Measurements from ENCODE around the gene CXorf66. TPM values are rescaled to one million over a fixed set of nuclear protein-coding genes. Genes with fewer than 3 reads are reported as not detected.

The CXorf66 gene
- total and polyA plus RNA-seq, 9 of the 15 experiments (the other 6 are each of a cell fraction or from before 2014, with no cell fraction given), result not detected

- Histone ChIP-seq H3K4me3 (peak overlapping the region; percentile 83), H3K9me3 (replicated peaks; ENCODE audit: control insufficient read depth, insufficient read depth, low read depth, low read length) (no peaks in the 10 kb centered on the region), H3K36me3 (ENCODE audit: control insufficient read depth, insufficient read depth, low read length) (peaks cover 5% of the 10 kb centered on the region; the same call in 1 of the 3 replicates), H3K9me1 (ENCODE audit: control insufficient read depth, insufficient read depth, low read length) (no peaks in the 10 kb centered on the region), H3K4me1 (replicated peaks in 1 of 2; ENCODE audit: control insufficient read depth in 2 of 2, insufficient read depth in 2 of 2, low read length in 2 of 2) (peaks cover 4 to 11% of the 10 kb centered on the region in 2 experiments; a peak in 4 of 5 replicates), H4K20me1 (replicated peaks; ENCODE audit: control insufficient read depth, insufficient read depth, low read length) (no peaks in the 10 kb centered on the region; the same call in 1 of the 2 replicates), H3K27ac (ENCODE audit: extremely low read depth, low read depth, low read length) (peak overlapping the region; percentile 95), H3K4me2 (ENCODE audit: insufficient read depth, low read length) (peak overlapping the region; percentile 82; the same call in 1 of the 2 replicates), H3K79me2 (ENCODE audit: control insufficient read depth, insufficient read depth, low read length) (peaks cover 48% of the 10 kb centered on the region), H3K27me3 (ENCODE audit: control insufficient read depth in 2 of 2, insufficient read depth in 2 of 2, low read length in 2 of 2) (no peaks in the 10 kb centered on the region), H2AFZ (ENCODE audit: low read depth, low read length) (peak overlapping the region; percentile 80), H3K9ac (ENCODE audit: insufficient read depth in 1 of 2, low read depth in 2 of 2, low read length in 2 of 2) (peak overlapping the region; percentile 82 to 95)
- CTCF ChIA-PET (ENCODE audit: low intra/inter-chr PET ratio), result no interaction called here
- ATAC-seq, result peak; percentile 76
- FAIRE-seq, result no peak
- intact Hi-C loops (cut with micrococcal nuclease), result loop anchor here (5.0 to 10.0 kb wide), 2 partner anchors 55 to 147 kb away; no protein-coding TSS in a partner anchor
- POLR2A ChIA-PET, result interaction anchor here (0.6 to 1.2 kb wide), 7 partner anchors 9 to 288 kb away, joined by 3 to 5 read pairs (median 4); no protein-coding TSS in a partner anchor
- no TSS peak for BruUV-seq (replicated peaks)
- DNase-seq (ENCODE audit: extremely low read depth in 1 of 4, low spot score in 3 of 4), result peak; percentile 81 to 85 (median 84)
- in situ Hi-C loops (cut with MboI), result no loop called here
- WGBS (ENCODE audit: insufficient coverage, low coverage, missing lambda C conversion rate), result under 1% methylated on average over 27 of the region's 109 CpGs
- TF ChIP-seq YY1 (IDR thresholded peaks at IDR 0.05; ENCODE audit: borderline replicate concordance in 1 of 3, control insufficient read depth in 1 of 3, extremely low read depth in 1 of 3, insufficient read depth in 3 of 3, insufficient read length in 1 of 3, insufficient replicate concordance in 2 of 3, low read depth in 1 of 3, low read length in 2 of 3) (peak in 1 of 3 experiments; percentile 86), STAT5A (IDR thresholded peaks at IDR 0.05; ENCODE audit: borderline replicate concordance, low read length) (no peak), PHF8 (IDR thresholded peaks at IDR 0.05; ENCODE audit: borderline replicate concordance, low read length) (peak; percentile 54; the same call in 1 of the 2 replicates), ZNF668 (CRISPR knock-in tag; IDR thresholded peaks at IDR 0.05) (no peak), ZNF639 (CRISPR knock-in tag; conservative IDR thresholded peaks at IDR 0.05 in 1 of 2, IDR thresholded peaks at IDR 0.05 in 1 of 2) (no peak), FIP1L1 (IDR thresholded peaks at IDR 0.05; ENCODE audit: low read depth, low read length, poor library complexity, severe bottlenecking) (peak; percentile 27), TCFL5 (CRISPR knock-in tag; conservative IDR thresholded peaks at IDR 0.05) (no peak), ZNF232 (CRISPR knock-in tag; IDR thresholded peaks at IDR 0.05) (no peak), RBFOX2 (IDR thresholded peaks at IDR 0.05; ENCODE audit: low read depth, low read length) (peak; percentile 79), ZC3H4 (CRISPR knock-in tag; IDR thresholded peaks at IDR 0.05; ENCODE audit: borderline replicate concordance) (peak; percentile 88; the same call in 1 of the 2 replicates), TRIM25 (IDR thresholded peaks at IDR 0.05; ENCODE audit: borderline replicate concordance) (no peak), MAZ (CRISPR knock-in tag; conservative IDR thresholded peaks at IDR 0.05 in 1 of 2, IDR thresholded peaks at IDR 0.05 in 1 of 2) (peak in 1 of 2 experiments; percentile 43; a peak in 2 of 4 replicates), TGIF2 (CRISPR knock-in tag; IDR thresholded peaks at IDR 0.05) (no peak), ZNF589 (CRISPR knock-in tag; IDR thresholded peaks at IDR 0.05; ENCODE audit: low read depth) (no peak), ZNF23 (CRISPR knock-in tag; IDR thresholded peaks at IDR 0.05) (no peak), RBM22 (IDR thresholded peaks at IDR 0.05; ENCODE audit: low read depth, low read length, poor library complexity, severe bottlenecking) (peak; percentile 20)
Observed at GRCh38 chrX:139932073-139932900, 33.0 kb downstream of the CXorf66 start.

Measured in K562 (cell line).